NCI-H510A treated with DMSO at 0.1 percent for 48 hours (cell line): ENCODE results near the gene ATG2B.

Source experiments
- DNase-seq: peaks from one replicate; lab custom pipeline; 2025; lab: John Stamatoyannopoulos, UW

The ATG2B gene, protein sequence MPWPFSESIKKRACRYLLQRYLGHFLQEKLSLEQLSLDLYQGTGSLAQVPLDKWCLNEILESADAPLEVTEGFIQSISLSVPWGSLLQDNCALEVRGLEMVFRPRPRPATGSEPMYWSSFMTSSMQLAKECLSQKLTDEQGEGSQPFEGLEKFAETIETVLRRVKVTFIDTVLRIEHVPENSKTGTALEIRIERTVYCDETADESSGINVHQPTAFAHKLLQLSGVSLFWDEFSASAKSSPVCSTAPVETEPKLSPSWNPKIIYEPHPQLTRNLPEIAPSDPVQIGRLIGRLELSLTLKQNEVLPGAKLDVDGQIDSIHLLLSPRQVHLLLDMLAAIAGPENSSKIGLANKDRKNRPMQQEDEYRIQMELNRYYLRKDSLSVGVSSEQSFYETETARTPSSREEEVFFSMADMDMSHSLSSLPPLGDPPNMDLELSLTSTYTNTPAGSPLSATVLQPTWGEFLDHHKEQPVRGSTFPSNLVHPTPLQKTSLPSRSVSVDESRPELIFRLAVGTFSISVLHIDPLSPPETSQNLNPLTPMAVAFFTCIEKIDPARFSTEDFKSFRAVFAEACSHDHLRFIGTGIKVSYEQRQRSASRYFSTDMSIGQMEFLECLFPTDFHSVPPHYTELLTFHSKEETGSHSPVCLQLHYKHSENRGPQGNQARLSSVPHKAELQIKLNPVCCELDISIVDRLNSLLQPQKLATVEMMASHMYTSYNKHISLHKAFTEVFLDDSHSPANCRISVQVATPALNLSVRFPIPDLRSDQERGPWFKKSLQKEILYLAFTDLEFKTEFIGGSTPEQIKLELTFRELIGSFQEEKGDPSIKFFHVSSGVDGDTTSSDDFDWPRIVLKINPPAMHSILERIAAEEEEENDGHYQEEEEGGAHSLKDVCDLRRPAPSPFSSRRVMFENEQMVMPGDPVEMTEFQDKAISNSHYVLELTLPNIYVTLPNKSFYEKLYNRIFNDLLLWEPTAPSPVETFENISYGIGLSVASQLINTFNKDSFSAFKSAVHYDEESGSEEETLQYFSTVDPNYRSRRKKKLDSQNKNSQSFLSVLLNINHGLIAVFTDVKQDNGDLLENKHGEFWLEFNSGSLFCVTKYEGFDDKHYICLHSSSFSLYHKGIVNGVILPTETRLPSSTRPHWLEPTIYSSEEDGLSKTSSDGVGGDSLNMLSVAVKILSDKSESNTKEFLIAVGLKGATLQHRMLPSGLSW (N-terminal part only)

DNA sequence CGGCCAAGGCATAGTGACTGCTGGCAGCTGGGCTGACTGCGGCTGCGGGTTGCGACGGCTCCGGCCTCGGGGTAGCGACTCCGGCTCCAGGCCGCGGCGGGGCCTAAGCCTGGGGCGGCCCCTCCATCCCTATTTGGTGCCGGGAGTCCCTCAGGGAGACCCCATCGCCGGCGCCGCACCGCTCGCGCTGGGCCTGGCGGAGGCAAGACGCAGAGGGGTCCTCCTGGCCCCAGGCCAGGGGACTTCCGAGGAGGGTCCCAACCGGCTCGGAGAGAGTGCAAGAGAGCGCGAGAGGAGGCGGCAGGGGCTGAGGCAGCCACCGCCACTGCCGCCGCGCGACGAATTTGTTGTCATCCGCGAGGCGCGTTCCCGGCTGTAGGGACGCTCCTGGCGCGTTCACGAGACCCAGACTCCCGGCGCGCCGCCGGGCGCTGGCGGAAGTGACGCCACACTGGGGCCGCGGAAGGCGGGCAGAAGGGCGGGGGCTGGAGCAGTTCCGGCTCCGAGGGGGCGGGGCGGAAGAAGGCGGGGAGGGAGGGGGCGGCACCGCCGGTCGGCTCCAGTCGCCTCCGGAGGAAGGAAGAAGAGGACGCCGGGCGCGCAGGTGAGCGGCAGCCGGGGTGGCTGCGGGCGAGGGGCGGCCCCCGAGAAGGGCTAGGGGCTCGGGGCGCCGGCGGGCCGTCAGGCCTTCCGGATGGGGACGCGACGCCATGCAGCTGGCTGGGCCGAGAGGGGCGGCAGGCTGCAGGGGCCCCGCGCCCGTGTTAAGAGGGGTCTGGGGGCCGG, at the start of gene ATG2B, which contains the start of gene GSKIP:
ATG2B (minus strand) TSS at position 377 of the 786 bp plus-strand sequence; CDS start at position 12, 365 bp downstream.
GSKIP (plus strand) TSS at position 562 of the 786 bp plus-strand sequence. CDS start 18,722 bp downstream, outside the sequence.
- peak; percentile 91 for DNase-seq

DNA sequence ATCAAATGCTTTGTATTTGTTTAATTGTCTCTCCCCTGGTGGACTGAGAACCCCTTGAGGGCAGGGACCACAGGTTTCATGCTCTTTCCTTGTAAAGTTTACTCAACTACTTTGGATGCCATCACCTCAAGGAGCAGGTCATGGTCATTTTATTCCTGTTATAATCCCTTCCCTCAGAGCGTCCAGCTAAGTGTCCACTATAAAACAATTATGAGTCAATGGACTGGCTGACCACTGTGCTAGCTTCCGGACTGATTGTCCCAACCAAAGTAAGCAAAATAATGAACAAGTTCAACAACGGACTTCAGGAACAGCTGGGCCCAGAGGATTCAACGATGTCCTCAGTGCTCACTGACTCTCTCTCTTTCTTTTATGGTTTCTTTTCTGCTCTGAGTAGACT, 47.0 kb upstream of the ATG2B start:
- DNase-seq, result no peak

- no peak for DNase-seq
These were observed 46.6 kb upstream of the ATG2B start for GRCh38 chr14:96409701-96410100.

- DNase-seq, result no peak
These were observed 45.5 kb upstream of the ATG2B start for GRCh38 chr14:96408608-96409007.

- no peak for DNase-seq
These were observed 44.9 kb upstream of the ATG2B start for GRCh38 chr14:96407935-96408570.

DNA sequence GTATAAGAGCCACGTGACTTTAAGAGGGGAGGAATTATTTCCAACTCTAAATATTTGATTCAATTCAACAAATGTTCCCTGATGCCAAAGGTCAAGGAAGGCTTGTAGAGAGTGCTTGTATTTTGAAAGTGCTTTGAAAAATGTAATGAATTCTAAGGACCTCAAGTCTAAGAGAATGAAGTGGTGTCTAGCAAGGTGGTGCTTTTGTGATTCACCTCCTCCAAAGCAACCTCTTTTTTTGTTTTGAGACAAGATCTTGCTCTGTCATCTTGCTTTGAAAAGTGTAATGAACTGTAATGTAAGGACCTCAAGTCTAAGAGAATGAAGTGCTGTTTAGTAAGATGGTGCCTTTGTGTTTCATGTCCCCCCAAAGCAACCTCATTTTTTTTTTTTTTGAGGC, 42.5 kb upstream of the ATG2B start:
- no peak for DNase-seq

GRCh38 chr14:96403409-96403808, 40.3 kb upstream of the ATG2B start:
- DNase-seq, result no peak

GRCh38 chr14:96400495-96400894, 37.4 kb upstream of the ATG2B start:
- no peak for DNase-seq

DNA sequence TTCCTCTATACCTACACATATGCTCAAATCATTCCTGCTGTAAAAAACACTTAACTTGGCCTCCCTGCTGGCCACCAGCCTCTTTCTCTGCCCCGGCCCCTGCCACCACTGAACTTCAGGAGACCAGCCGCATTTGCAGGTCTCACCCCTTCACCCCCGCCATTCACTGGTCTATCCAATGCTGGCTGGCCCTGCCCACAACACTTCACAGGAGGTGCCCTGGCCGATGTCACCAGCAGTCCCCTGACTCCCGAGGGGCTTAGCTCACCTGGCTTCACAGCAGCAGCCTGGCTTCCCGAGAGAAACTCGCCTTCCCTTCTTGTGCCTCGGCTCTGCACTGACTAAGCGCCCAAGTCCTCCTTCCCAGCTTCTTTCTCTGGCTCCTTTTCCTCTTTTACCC, 36.3 kb upstream of the ATG2B start:
- DNase-seq, result no peak

DNA sequence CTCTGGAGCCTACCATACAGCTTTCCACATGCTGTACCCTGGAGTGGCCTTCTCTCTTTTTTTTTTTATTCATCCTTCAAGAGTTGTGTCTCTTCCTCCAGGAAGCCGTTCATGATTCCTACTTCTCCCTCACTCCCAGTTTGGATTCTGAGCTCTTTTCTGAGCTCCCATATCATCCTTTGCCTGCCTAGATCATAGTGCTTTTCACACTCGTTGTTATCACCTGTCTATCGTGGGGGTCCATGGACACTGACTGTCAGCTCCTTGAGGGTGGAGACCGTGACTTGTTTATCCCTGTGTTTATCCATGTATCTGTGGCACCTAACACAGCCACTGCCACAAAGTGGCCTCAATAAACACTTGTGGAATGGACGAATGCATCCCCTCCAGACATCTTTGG, 35.8 kb upstream of the ATG2B start:
- DNase-seq, result no peak

DNA sequence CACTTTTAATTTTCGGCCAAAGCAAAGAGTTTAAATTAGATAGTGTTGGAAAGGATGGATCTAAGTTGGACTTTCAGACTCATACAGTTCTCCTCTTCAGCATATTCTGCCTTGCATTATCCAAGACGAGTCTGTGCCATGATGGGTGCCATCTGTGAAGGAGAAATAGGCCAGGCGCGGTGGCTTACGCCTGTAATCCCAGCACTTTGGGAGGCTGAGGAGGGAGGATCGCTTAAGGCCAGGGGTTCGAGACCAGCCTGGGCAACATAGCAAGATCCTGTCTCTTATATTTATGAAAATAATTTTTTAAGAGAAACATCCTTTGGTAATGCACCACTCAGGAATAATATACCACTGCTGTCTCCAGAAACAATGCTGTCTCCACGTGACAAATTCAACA, 35.3 kb upstream of the ATG2B start:
- DNase-seq, result no peak

DNA sequence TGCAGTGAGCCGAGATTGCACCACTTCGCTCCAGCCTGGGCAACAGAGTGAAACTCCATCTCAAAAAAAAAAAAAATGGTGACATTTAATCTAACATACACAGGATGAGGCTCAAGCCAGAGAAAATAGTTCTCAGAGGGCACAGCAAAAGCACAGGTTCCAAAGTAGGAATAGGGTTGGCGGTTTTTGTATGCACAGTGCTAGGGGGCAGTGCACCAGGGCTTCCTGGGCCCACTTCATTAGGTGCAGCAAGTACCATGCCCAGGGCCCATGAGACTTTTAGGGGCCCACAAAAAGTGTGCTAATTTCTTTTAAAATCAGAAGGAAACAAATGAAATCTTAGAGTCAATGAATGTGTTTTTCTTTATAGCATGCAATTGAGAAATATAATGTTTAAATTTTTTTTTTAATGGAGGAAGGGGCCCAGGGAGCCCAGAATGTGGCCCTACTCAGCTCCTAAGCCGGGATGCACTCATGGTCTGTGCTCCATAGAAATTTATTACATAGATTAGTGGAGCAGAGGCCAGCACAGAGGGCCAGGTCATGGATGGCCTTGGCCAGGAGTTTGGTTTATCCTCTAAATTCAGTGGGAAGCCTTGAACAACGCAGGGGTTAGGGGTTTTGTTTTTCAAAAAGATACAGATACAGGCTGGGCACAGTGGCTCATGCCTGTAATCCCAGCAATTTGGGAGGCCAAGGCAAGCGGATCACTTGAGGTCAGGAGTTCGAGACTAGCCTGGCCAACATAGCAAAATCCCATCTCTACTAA, 31.1 kb upstream of the ATG2B start:
- no peak for DNase-seq

- DNase-seq, result no peak
These were observed 30.0 kb upstream of the ATG2B start for GRCh38 chr14:96393071-96393691.

GRCh38 chr14:96391293-96392118, 28.4 kb upstream of the ATG2B start:
- DNase-seq, result peak; percentile 91

DNA sequence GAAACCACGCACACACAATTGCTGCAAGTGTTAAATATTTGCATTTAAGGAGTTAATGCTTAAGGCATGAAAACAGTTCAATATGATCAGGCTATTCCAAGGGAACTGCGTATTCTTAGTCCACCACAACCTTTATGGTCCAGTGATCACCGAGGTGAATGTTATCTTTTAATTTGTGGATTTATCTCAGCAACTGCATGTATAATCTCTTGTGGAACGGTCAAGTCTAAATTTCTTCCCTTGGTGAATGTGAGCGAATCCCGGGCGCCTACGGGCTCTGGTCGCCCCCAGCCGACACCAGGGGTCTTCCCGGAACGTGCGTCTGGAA, 27.8 kb upstream of the ATG2B start:
- DNase-seq, result no peak

- DNase-seq, result no peak
These were observed 22.2 kb upstream of the ATG2B start for GRCh38 chr14:96385385-96385784.

DNA sequence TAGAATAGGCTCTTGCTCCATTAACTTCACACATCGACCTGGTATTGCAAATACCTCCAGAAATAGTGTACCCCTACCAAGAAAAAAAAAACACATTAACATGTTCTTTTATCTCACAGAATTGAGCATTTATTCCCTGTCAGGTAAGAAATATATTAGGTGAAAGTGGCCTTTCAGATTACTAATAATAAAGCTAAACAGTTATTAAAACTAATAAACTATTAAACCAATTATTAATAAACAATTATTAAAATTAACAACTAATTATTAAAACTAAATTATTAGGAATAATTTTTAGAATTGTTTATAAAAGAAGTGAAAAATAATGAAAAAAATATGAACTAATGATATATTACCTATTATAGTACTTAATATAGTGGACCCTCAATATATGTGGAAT, 21.6 kb upstream of the ATG2B start:
- DNase-seq, result no peak

DNA sequence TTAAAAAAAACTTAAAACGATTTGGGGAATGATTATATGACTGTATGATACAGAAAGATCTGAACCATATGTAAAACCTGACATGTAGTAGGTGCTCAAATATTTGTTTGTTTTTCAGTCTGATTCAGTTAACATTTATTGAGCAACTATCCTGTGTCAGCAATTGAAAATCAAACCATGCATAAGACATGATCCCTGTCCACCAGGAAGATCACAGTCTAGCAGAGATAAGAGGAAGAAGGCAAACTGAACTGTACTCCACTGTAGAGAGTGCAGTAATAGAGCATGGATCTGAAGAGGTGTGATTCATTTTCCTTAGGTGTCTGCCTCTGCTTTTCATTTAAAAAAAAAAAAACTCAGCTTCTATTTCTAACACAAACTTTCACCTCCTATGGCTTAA, 20.9 kb upstream of the ATG2B start:
- no peak for DNase-seq

DNA sequence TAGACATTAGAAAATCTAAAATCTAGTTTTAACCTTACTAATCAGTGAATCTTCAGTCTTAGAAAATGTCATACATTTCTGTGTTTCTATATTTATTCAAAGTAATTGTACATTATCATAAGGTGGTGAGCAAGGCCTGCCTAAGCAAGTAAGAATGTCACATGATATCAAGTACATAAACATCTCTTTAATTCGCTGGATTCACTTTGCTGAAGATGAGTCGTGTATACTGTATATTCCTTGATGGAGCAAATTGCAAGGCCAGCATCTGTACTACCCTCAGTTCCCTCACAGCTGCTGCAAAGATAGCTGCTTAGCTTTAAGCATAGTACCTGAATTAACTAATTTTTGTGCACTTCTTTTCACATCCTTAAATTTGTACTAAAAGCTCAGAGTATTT, 20.3 kb upstream of the ATG2B start:
- DNase-seq, result no peak
